RCC 7860 (cell line): ENCODE data around the gene PCDHB15.
"Not testable (repeated sequence)": the region's sequence is repeated elsewhere in the genome, so short reads cannot be mapped to it uniquely, and the experiment has no call there.

Experiments used
- DNase-seq: peaks from one replicate; pipeline ENCODE4 v3.0.0-alpha.2; 2015; ENCODE audit warnings: low spot score
- FAIRE-seq: peaks from 2 replicates; lab custom pipeline; 2012; peaks lifted over from hg19 to GRCh38; lab: Jason Lieb, UNC

PCDHB15 gene

DNA sequence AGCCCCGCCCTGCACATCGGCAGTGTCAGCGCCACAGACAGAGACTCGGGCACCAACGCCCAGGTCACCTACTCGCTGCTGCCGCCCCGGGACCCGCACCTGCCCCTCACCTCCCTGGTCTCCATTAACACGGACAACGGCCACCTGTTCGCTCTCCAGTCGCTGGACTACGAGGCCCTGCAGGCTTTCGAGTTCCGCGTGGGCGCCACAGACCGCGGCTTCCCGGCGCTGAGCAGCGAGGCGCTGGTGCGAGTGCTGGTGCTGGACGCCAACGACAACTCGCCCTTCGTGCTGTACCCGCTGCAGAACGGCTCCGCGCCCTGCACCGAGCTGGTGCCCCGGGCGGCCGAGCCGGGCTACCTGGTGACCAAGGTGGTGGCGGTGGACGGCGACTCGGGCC lies 1.8 kb downstream of the PCDHB15 start:
- not testable (repeated sequence) for DNase-seq, FAIRE-seq

DNA sequence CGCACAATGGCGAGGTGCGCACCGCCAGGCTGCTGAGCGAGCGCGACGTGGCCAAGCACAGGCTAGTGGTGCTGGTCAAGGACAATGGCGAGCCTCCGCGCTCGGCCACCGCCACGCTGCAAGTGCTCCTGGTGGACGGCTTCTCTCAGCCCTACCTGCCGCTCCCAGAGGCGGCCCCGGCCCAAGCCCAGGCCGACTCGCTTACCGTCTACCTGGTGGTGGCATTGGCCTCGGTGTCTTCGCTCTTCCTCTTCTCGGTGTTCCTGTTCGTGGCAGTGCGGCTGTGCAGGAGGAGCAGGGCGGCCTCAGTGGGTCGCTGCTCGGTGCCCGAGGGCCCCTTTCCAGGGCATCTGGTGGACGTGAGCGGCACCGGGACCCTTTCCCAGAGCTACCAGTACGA lies 2.2 kb downstream of the PCDHB15 start:
- not testable (repeated sequence) for FAIRE-seq, DNase-seq

DNA sequence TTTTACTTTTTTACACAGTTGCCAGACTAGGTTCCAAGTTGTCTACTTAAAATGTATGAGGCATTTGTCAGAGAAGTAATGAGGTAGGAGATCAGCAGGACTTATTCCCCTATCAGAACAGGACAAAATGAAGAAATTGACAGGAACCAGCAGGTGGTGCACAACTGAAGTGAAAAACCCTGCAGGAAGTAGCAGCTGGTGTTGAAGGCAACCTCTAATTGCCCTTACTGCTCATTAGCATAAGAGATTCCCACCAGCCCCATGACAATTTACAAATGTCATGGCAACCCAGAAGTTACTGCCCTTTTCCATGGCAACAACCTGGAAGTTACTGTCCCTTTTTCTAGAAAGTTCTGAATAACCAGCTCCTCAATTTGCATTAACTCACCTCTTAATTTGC lies 5.4 kb downstream of the PCDHB15 start:
- FAIRE-seq = no peak
- no peak for DNase-seq

DNA sequence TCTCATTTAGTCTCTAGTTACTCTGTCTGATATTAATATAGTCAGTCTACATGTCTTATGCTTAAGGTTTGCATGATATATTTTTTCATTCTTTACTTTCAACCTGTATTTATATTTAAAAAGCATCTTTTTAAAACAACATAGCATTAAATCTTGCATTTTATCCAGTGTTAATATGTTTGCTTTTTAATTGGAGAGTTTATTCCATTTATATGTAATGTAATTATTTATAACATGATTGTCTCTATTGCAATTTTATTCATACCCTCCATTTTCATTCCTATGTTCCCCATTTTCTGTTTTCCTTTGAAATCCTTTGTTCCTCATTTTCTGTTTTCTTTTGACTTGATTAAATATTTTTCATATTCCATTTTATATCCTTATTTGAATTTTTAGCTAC lies 13.3 kb downstream of the PCDHB15 start:
- no peak for DNase-seq
- FAIRE-seq = no peak

DNA sequence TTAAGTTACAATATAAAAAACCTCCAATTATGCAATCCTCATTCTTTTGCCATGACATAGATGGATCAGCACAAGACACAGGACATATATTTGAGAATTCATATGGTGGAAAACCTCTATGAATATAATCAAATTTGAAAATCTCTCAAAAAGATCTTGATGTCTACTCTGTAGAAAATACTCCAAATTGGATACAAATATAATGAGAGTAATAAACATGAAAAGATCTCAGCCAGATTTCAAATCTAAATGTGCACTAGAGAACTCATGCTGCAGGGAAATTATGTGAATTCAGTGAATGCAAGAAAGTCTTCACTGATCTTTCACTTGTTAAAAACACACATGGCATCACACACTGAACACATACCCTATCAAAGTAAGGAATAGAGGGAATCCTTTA lies 13.8 kb downstream of the PCDHB15 start:
- DNase-seq (no peak), FAIRE-seq (no peak)

DNA sequence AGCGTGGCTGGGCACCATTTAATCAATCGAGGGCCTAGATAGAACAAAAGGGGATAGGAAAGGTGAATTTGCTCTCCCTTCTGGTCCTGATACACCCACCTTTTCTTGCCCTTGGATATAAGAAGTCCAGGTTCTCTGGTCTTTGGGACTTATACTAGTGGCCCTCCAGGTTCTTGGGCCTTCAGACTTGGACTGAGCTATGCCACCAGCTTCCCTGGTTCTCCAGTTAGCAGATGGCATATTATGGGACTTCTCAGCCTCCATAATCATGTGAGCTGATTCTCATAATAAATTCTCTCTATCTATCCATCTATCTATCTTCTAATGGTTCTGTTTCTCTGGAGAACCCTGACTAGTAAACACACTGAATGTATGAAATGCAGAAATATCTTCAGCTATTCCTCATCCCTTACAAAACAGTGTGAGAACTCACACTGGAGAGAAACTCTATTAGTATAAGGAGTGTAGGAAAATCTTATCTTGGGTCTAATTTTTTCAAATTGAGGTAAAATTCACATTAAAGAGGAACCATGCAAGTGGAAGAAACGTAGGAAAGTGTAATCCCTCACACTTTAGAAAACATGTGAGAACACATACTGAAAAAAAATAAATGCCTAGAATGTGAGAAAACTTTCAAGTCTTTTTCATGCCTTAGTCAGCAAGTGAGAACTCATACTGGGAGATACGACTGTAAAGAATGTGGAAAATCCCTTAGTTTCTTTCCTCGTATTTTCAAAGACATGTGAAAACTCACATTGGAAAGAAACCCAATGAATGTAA lies 15.5 kb downstream of the PCDHB15 start:
- FAIRE-seq = no peak
- DNase-seq = no peak

DNA sequence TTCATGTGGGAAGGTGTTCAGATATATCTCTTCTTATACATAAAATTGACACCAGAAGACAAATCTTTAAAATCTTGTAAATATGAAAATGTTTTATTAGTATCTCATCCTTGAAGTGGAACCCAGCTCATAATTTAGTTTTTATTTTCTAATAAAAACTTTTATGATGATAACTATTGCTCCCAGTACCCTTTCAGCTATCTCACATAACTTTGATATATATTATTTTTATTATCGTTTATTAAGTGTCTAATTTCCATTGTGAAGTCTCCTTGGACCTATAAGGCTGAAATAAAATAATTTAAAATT lies 16.0 kb downstream of the PCDHB15 start:
- DNase-seq = no peak
- no peak for FAIRE-seq

DNA sequence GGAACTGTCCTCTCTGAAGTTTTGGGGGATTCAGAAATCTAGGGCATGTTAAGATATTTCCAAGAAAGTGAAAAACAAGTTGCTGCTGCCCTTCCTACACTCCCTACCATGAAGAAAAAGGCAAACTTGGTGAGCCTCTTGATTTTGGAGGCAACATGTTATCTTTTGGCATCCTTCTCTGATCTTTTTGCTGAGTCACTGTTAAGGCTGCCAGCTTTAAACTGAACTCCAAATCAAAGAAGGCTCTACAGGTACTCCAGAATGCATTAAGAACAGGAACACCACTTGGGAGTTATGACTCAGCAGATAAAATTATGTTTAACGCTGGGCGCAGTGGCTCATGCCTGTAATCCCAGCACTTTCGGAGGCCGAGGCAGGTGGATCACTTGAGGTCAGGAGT lies 24.0 kb downstream of the PCDHB15 start:
- no peak for FAIRE-seq
- no peak for DNase-seq

DNA sequence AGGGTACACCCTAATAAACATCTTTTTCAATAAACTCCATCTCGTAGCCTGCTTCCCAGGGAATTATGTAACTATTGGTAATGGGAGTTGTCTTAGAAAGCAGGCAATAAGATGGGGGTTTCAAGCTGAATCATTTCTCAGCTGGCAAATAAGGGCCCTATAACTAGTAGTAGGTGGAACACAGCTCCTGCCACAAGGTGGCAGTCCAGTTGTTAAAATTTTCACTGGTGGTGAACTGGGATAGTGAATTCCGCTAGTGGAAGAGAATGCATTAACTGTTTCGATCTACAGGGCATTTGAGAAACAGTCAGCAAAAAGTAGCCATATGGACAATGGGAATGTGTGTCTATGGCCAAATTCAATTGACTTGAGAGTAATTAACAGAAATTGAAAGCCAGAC lies 27.7 kb downstream of the PCDHB15 start:
- no peak for DNase-seq
- no peak for FAIRE-seq

DNA sequence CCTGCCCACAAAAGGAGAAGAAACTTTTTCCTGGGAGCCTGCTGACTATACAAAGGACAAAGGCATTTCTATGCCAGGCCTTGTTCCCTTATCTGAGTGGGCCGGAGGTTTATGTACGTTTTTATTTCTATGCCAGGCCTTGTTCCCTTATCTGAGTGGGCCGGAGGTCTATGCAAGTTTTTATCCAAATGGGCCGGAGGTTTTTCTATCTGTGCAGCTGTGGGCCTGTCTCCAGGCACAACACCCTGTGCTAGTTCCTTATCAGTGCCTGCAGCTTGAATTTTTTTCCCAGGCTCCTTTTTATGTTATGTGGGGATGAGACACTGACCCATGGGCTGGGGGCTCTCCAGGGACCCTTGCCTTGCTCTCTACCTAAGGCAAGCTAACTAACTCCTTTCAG lies 53.2 kb downstream of the PCDHB15 start:
- no peak for FAIRE-seq
- no peak for DNase-seq
